ENCODE results near the gene SORD. TPM values are rescaled to one million over a fixed set of nuclear protein-coding genes. Genes with fewer than 3 reads are reported as not detected.
A peak's percentile ranks its signal among the peaks of the same experiment; 100 is the strongest.

SORD gene
- polyA plus RNA-seq, 1 donor = 7.7 TPM

- no peak for DNase-seq
These were observed 94.5 kb downstream of the SORD start for GRCh38 chr15:45117308-45118130.

GRCh38 chr15:45118131-45118588 is 95.2 kb downstream of the SORD start:
- peak; percentile 88 for DNase-seq

- DNase-seq = no peak
These were observed 96.0 kb downstream of the SORD start for GRCh38 chr15:45118996-45119395.

GRCh38 chr15:45120081-45120972 is 97.3 kb downstream of the SORD start:
- DNase-seq = no peak

- DNase-seq = no peak
These were observed 98.0 kb downstream of the SORD start for GRCh38 chr15:45121020-45121419.

- DNase-seq = no peak
These were observed 98.9 kb downstream of the SORD start for GRCh38 chr15:45121706-45122417.

- no peak for DNase-seq
These were observed 99.7 kb downstream of the SORD start for GRCh38 chr15:45122719-45123118.

- DNase-seq = no peak
These were observed 100.4 kb downstream of the SORD start for GRCh38 chr15:45123397-45123796.

- no peak for DNase-seq
These were observed 103.7 kb downstream of the SORD start for GRCh38 chr15:45126535-45127158.

Other genes starting within 250 kb of the SORD start
- not detected for gene TERB2, start 66.5 kb upstream of the SORD start, polyA plus RNA-seq (ENCODE audit: insufficient read length)
- gene DUOX2, start 91.0 kb downstream of the SORD start, polyA plus RNA-seq (ENCODE audit: insufficient read length) = 0.13 TPM
- gene DUOXA2, start 91.1 kb downstream of the SORD start, polyA plus RNA-seq (ENCODE audit: insufficient read length) = not detected
- 0.28 TPM for gene DUOXA1, start 106.7 kb downstream of the SORD start, polyA plus RNA-seq (ENCODE audit: insufficient read length)
- gene DUOX1, start 106.8 kb downstream of the SORD start, polyA plus RNA-seq (ENCODE audit: insufficient read length) = 1.8 TPM
- gene SHF, start 164.8 kb downstream of the SORD start, polyA plus RNA-seq (ENCODE audit: insufficient read length) = 7.9 TPM
- 0.37 TPM for gene SLC28A2, start 229.0 kb downstream of the SORD start, polyA plus RNA-seq (ENCODE audit: insufficient read length)

Data from hindlimb muscle (tissue), 1 donor.